GM23338 (cell line): Measurements from ENCODE around the gene CUBN. TPM values are rescaled to one million over a fixed set of nuclear protein-coding genes. Genes with fewer than 3 reads are reported as not detected.

Experiments used
- ATAC-seq: fragments of 200-7000 bp; cut with Tn5 transposase; 3 replicates; pipeline ENCODE4 v1.9.1; 2020
- DNase-seq: peaks from one replicate; pipeline ENCODE4 v3.0.0-alpha.2; 2015; ENCODE audit warnings: low spot score
- H2AFZ ChIP-seq: fragments of 200-600 bp; sonication (generic); 2 replicates; pipeline ENCODE4 v1.8.0; 2016; ENCODE audit warnings: antibody characterized with exemption, mild to moderate bottlenecking, moderate library complexity
- H3F3A ChIP-seq: fragments of 200-600 bp; sonication (generic); replicated peaks from 2 replicates; pipeline ENCODE4 v1.8.0; 2017; ENCODE audit warnings: antibody characterized with exemption, mixed run types, low read depth
- H3K27ac ChIP-seq: fragments of 200-600 bp; sonication (generic); 2 replicates; pipeline ENCODE4 v1.6.1; 2016; ENCODE audit warnings: low read depth
- H3K27me3 ChIP-seq: fragments of 200-600 bp; sonication (generic); 2 replicates; pipeline ENCODE4 v1.8.0; 2016; ENCODE audit warnings: mild to moderate bottlenecking, mixed run types, moderate library complexity; ENCODE audit not compliant: insufficient read depth
- H3K36me3 ChIP-seq: fragments of 200-600 bp; sonication (generic); 2 replicates; pipeline ENCODE4 v1.8.0; 2016; ENCODE audit warnings: mild to moderate bottlenecking; ENCODE audit not compliant: insufficient read depth
- H3K4me1 ChIP-seq: fragments of 200-600 bp; sonication (generic); 2 replicates; pipeline ENCODE4 v1.8.0; 2016; ENCODE audit warnings: mild to moderate bottlenecking, moderate library complexity; ENCODE audit not compliant: insufficient read depth
- H3K4me2 ChIP-seq: fragments of 200-600 bp; sonication (generic); 2 replicates; pipeline ENCODE4 v1.7.1; 2017; ENCODE audit warnings: mixed run types
- H3K4me3 ChIP-seq: fragments of 200-600 bp; sonication (generic); 2 replicates; pipeline ENCODE4 v1.6.1; 2016; ENCODE audit warnings: mixed run types
- H3K79me2 ChIP-seq: fragments of 200-600 bp; sonication (generic); replicated peaks from 2 replicates; pipeline ENCODE4 v1.8.0; 2017; ENCODE audit warnings: mild to moderate bottlenecking; ENCODE audit not compliant: insufficient read depth
- H3K9me2 ChIP-seq: fragments of 200-600 bp; sonication (generic); 2 replicates; pipeline ENCODE4 v1.8.0; 2017; ENCODE audit not compliant: insufficient read depth
- H4K20me1 ChIP-seq: fragments of 200-600 bp; sonication (generic); replicated peaks from 2 replicates; pipeline ENCODE4 v1.8.0; 2017; ENCODE audit warnings: mild to moderate bottlenecking; ENCODE audit not compliant: insufficient read depth
- H3K27ac Mint-ChIP-seq: 2 replicates; pipeline ENCODE4 v1.8.0; 2020; ENCODE audit warnings: inconsistent platforms, mild to moderate bottlenecking, moderate library complexity, mixed read lengths
- H3K27me3 Mint-ChIP-seq: 3 replicates; pipeline ENCODE4 v1.8.0; 2022; ENCODE audit warnings: low read depth, mild to moderate bottlenecking, moderate library complexity, mixed read lengths, inconsistent platforms; ENCODE audit not compliant: insufficient read depth, poor library complexity
- H3K36me3 Mint-ChIP-seq: 3 replicates; pipeline ENCODE4 v1.8.0; 2021; ENCODE audit warnings: low read depth, mild to moderate bottlenecking, inconsistent platforms, moderate library complexity, mixed read lengths
- H3K4me1 Mint-ChIP-seq: 3 replicates; pipeline ENCODE4 v1.8.0; 2020; ENCODE audit warnings: mild to moderate bottlenecking, inconsistent platforms, mixed read lengths
- H3K4me3 Mint-ChIP-seq: 3 replicates; pipeline ENCODE4 v1.8.0; 2021; ENCODE audit warnings: moderate library complexity, mild to moderate bottlenecking, inconsistent platforms, mixed read lengths
- H3K9me3 Mint-ChIP-seq: 3 replicates; pipeline ENCODE4 v1.8.0; 2020; ENCODE audit warnings: moderate library complexity, mild to moderate bottlenecking, inconsistent platforms, mixed read lengths
- CREB1 ChIP-seq: fragments of 250-450 bp; sonication (Bioruptor Pico); IDR thresholded peaks from 2 replicates; pipeline ENCODE4 v1.5.0; 2020; ENCODE audit warnings: low read depth, mild to moderate bottlenecking, moderate library complexity
- EZH2 ChIP-seq: fragments of 200-600 bp; sonication (generic); IDR thresholded peaks from one replicate; pipeline ENCODE4 v1.8.0; 2017; ENCODE audit warnings: antibody characterized with exemption, mild to moderate bottlenecking, low read depth; ENCODE audit not compliant: unreplicated experiment
- EZH2phosphoT487 ChIP-seq: fragments of 200-600 bp; sonication (generic); IDR thresholded peaks from one replicate; pipeline ENCODE4 v1.8.1; 2018; ENCODE audit warnings: antibody characterized with exemption; ENCODE audit not compliant: unreplicated experiment
- POLR2AphosphoS5 ChIP-seq: IDR thresholded peaks from 2 replicates; pipeline ENCODE4 v1.6.1; 2016; ENCODE audit warnings: antibody characterized with exemption, low read depth
- ZNF114 ChIP-seq: fragments of 250-450 bp; sonication (Bioruptor Pico); IDR thresholded peaks from 2 replicates; pipeline ENCODE4 v1.5.0; 2020; ENCODE audit warnings: mild to moderate bottlenecking, moderate library complexity
- polyA plus RNA-seq: library from polyadenylated mRNA; unstranded; fragments of >200 nt; fragmentation: Nextera tagmentation; extraction: Ambion mirVana; gene quantifications from 2 replicates; pipeline ENCODE4 v1.2.1, GENCODE V29; 2016
- total RNA-seq: library from RNA; depleted of rRNA; stranded (reverse); fragments of >200 nt; shearing (Covaris generic); gene quantifications from 2 replicates; pipeline ENCODE4 v1.2.3, GENCODE V29; 2014
- TF ChIP-seq, protein P1 (sequence below): fragments of 250-450 bp; sonication (Bioruptor Pico); IDR thresholded peaks from 2 replicates; pipeline ENCODE4 v1.5.0; 2020; ENCODE audit warnings: mild to moderate bottlenecking, moderate library complexity
- TF ChIP-seq, protein P2 (sequence below), 2 experiments: fragments of 200-600 bp in 1 of 2; sonication (generic) in 1 of 2; conservative IDR thresholded peaks; 2 replicates each; pipeline versions ENCODE4 v1.5.1 to v1.6.1; 2016 to 2017; ENCODE audit warnings: antibody characterized with exemption in 2 of 2, low read depth in 2 of 2, mild to moderate bottlenecking in 2 of 2, moderate library complexity in 1 of 2
- TF ChIP-seq, protein P3 (sequence below): IDR thresholded peaks from one replicate; pipeline ENCODE4 v1.6.1; 2018; ENCODE audit warnings: antibody characterized with exemption; ENCODE audit not compliant: unreplicated experiment
- TF ChIP-seq, protein P4 (sequence below): IDR thresholded peaks from 2 replicates; pipeline ENCODE4 v1.6.1; 2016; ENCODE audit warnings: antibody characterized with exemption

Gene CUBN
- total and polyA plus RNA-seq, 2 experiments from 2014 or later = 0.06 to 1.8 TPM

DNA sequence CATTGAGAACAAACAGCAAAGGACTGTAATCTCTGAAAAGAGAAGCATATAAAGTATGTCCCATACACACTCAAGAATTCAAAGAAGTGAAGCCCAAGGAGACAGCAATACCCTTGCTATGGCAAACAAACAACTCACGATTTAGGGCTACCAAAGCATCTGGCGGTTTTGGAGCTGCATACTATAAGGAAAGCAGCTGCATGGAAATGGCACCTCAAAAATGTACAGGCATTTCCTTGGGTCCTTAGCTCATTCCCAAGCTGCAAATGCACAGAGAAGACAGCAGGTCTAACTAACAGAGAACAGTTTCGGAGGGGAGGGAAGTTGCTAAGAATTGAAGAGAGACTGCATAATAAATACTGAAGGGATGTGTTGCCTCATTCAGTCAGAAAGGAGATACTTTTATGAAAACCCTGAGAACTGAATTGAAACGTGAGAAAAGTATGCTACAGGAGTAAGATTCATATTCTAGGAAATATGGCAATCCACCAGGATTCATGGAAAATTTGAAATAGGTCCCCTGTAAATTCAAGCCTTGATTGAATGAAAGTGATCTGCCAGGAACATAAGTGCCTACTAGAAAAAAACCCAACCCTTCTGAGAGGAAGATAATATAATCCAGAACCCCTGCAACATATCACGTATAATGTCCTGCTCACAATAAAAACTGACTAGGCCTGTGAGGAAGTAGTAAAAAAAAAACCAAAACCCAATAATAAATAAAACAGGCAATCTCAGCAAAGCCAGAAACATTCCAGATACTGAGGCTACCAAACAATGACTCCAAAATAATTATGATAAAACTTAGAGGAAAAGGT, 36.4 kb downstream of the CUBN start (continued):
- TF ChIP-seq, protein P1, sequence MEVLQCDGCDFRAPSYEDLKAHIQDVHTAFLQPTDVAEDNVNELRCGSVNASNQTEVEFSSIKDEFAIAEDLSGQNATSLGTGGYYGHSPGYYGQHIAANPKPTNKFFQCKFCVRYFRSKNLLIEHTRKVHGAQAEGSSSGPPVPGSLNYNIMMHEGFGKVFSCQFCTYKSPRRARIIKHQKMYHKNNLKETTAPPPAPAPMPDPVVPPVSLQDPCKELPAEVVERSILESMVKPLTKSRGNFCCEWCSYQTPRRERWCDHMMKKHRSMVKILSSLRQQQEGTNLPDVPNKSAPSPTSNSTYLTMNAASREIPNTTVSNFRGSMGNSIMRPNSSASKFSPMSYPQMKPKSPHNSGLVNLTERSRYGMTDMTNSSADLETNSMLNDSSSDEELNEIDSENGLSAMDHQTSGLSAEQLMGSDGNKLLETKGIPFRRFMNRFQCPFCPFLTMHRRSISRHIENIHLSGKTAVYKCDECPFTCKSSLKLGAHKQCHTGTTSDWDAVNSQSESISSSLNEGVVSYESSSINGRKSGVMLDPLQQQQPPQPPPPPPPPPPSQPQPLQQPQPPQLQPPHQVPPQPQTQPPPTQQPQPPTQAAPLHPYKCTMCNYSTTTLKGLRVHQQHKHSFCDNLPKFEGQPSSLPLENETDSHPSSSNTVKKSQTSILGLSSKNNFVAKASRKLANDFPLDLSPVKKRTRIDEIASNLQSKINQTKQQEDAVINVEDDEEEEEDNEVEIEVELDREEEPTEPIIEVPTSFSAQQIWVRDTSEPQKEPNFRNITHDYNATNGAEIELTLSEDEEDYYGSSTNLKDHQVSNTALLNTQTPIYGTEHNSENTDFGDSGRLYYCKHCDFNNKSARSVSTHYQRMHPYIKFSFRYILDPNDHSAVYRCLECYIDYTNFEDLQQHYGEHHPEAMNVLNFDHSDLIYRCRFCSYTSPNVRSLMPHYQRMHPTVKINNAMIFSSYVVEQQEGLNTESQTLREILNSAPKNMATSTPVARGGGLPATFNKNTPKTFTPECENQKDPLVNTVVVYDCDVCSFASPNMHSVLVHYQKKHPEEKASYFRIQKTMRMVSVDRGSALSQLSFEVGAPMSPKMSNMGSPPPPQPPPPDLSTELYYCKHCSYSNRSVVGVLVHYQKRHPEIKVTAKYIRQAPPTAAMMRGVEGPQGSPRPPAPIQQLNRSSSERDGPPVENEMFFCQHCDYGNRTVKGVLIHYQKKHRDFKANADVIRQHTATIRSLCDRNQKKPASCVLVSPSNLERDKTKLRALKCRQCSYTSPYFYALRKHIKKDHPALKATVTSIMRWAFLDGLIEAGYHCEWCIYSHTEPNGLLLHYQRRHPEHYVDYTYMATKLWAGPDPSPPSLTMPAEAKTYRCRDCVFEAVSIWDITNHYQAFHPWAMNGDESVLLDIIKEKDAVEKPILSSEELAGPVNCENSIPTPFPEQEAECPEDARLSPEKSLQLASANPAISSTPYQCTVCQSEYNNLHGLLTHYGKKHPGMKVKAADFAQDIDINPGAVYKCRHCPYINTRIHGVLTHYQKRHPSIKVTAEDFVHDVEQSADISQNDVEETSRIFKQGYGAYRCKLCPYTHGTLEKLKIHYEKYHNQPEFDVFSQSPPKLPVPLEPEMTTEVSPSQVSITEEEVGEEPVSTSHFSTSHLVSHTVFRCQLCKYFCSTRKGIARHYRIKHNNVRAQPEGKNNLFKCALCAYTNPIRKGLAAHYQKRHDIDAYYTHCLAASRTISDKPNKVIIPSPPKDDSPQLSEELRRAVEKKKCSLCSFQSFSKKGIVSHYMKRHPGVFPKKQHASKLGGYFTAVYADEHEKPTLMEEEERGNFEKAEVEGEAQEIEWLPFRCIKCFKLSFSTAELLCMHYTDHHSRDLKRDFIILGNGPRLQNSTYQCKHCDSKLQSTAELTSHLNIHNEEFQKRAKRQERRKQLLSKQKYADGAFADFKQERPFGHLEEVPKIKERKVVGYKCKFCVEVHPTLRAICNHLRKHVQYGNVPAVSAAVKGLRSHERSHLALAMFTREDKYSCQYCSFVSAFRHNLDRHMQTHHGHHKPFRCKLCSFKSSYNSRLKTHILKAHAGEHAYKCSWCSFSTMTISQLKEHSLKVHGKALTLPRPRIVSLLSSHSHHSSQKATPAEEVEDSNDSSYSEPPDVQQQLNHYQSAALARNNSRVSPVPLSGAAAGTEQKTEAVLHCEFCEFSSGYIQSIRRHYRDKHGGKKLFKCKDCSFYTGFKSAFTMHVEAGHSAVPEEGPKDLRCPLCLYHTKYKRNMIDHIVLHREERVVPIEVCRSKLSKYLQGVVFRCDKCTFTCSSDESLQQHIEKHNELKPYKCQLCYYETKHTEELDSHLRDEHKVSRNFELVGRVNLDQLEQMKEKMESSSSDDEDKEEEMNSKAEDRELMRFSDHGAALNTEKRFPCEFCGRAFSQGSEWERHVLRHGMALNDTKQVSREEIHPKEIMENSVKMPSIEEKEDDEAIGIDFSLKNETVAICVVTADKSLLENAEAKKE (CRISPR knock-in tag) = no peak

DNA sequence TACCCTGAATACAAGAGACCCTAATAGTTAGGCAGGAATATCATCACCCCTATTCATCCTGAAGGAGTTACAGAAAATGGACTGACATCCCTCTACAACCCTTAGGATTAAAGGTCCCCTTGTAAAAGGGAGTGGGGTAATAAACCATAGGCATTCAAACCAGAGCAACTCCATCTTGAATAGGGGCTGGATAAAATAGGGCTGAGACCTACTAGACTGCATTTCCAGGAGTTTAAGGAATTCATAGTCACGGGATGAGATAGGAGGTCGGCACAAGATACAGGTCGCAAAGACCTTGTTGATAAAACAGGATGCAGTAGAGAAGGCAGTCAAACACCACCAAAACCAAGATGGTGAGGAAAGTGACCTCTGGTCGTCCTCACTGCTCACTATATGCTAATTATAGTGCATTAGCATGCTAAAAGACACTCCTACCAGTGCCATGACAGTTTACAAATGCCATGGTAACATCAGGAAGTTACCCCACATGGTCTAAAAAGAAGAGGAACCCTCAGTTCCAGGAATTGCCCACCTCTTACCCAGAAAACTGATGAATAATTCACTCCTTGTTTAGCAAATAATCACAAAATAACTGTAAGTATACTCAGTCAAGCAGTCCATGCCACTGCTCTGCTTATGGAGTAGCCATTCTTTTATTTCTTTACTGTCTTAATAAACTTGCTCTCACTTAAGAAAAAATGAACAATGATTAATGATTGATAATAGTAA, 37.2 kb downstream of the CUBN start:
- H3K79me2 ChIP-seq = no peaks in the 10 kb centered on the region
- H2AFZ ChIP-seq = no peak overlapping the region
- H3F3A ChIP-seq = no peaks in the 10 kb centered on the region
- ATAC-seq = no peak
- H3K36me3 ChIP-seq = no peaks in the 10 kb centered on the region
- H3K4me3 Mint-ChIP-seq = no peak overlapping the region
- H3K27me3 ChIP-seq = no peaks in the 10 kb centered on the region
- no peak overlapping the region for H3K27ac ChIP-seq
- H3K4me1 ChIP-seq = no peaks in the 10 kb centered on the region
- H3K36me3 Mint-ChIP-seq = no peaks in the 10 kb centered on the region; the same call in 2 of the 3 replicates
- no peak overlapping the region for H3K27ac Mint-ChIP-seq
- no peaks in the 10 kb centered on the region for H4K20me1 ChIP-seq
- no peak overlapping the region for H3K4me2 ChIP-seq
- H3K9me3 Mint-ChIP-seq = peaks cover 11% of the 10 kb centered on the region; the same call in 2 of the 3 replicates
- no peak overlapping the region for H3K4me3 ChIP-seq
- H3K4me1 Mint-ChIP-seq = peaks cover 7% of the 10 kb centered on the region
- H3K9me2 ChIP-seq = no peaks in the 10 kb centered on the region
- no peaks in the 10 kb centered on the region for H3K27me3 Mint-ChIP-seq
- peak; percentile 11 for DNase-seq
- TF ChIP-seq, protein P2, sequence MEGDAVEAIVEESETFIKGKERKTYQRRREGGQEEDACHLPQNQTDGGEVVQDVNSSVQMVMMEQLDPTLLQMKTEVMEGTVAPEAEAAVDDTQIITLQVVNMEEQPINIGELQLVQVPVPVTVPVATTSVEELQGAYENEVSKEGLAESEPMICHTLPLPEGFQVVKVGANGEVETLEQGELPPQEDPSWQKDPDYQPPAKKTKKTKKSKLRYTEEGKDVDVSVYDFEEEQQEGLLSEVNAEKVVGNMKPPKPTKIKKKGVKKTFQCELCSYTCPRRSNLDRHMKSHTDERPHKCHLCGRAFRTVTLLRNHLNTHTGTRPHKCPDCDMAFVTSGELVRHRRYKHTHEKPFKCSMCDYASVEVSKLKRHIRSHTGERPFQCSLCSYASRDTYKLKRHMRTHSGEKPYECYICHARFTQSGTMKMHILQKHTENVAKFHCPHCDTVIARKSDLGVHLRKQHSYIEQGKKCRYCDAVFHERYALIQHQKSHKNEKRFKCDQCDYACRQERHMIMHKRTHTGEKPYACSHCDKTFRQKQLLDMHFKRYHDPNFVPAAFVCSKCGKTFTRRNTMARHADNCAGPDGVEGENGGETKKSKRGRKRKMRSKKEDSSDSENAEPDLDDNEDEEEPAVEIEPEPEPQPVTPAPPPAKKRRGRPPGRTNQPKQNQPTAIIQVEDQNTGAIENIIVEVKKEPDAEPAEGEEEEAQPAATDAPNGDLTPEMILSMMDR (conservative IDR thresholded peaks at IDR 0.05; ENCODE audit: low read depth in 2 of 2) = no peak
- no peak for TF ChIP-seq ZNF114 (CRISPR knock-in tag)
- TF ChIP-seq EZH2 = no peak
- TF ChIP-seq, protein P3, sequence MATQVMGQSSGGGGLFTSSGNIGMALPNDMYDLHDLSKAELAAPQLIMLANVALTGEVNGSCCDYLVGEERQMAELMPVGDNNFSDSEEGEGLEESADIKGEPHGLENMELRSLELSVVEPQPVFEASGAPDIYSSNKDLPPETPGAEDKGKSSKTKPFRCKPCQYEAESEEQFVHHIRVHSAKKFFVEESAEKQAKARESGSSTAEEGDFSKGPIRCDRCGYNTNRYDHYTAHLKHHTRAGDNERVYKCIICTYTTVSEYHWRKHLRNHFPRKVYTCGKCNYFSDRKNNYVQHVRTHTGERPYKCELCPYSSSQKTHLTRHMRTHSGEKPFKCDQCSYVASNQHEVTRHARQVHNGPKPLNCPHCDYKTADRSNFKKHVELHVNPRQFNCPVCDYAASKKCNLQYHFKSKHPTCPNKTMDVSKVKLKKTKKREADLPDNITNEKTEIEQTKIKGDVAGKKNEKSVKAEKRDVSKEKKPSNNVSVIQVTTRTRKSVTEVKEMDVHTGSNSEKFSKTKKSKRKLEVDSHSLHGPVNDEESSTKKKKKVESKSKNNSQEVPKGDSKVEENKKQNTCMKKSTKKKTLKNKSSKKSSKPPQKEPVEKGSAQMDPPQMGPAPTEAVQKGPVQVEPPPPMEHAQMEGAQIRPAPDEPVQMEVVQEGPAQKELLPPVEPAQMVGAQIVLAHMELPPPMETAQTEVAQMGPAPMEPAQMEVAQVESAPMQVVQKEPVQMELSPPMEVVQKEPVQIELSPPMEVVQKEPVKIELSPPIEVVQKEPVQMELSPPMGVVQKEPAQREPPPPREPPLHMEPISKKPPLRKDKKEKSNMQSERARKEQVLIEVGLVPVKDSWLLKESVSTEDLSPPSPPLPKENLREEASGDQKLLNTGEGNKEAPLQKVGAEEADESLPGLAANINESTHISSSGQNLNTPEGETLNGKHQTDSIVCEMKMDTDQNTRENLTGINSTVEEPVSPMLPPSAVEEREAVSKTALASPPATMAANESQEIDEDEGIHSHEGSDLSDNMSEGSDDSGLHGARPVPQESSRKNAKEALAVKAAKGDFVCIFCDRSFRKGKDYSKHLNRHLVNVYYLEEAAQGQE = no peak
- TF ChIP-seq POLR2AphosphoS5 = no peak
- no peak for TF ChIP-seq CREB1 (CRISPR knock-in tag)
- no peak for TF ChIP-seq EZH2phosphoT487
- TF ChIP-seq, protein P4, sequence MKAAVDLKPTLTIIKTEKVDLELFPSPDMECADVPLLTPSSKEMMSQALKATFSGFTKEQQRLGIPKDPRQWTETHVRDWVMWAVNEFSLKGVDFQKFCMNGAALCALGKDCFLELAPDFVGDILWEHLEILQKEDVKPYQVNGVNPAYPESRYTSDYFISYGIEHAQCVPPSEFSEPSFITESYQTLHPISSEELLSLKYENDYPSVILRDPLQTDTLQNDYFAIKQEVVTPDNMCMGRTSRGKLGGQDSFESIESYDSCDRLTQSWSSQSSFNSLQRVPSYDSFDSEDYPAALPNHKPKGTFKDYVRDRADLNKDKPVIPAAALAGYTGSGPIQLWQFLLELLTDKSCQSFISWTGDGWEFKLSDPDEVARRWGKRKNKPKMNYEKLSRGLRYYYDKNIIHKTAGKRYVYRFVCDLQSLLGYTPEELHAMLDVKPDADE = no peak
